Endothelial cell of umbilical vein (primary cell): ENCODE data around the gene IRF8.

ENCODE experiments used
- FOS ChIP-seq: IDR thresholded peaks from 2 replicates; pipeline ENCODE4 v1.6.1; 2011; ENCODE audit warnings: mild to moderate bottlenecking, low read length, moderate library complexity, borderline replicate concordance; ENCODE audit not compliant: insufficient read depth
- MYC ChIP-seq: IDR thresholded peaks from one replicate; pipeline ENCODE4 v1.6.1; 2011; ENCODE audit warnings: mild to moderate bottlenecking, low read depth, low read length
- POLR2A ChIP-seq: IDR thresholded peaks from 2 replicates; pipeline ENCODE4 v1.6.1; 2012; ENCODE audit warnings: low read depth, mild to moderate bottlenecking, control low read depth, low read length
- POLR2AphosphoS5 ChIP-seq: IDR thresholded peaks from 2 replicates; pipeline ENCODE4 v1.6.1; 2012; ENCODE audit warnings: low read depth, mild to moderate bottlenecking, control low read depth, low read length, moderate library complexity; ENCODE audit not compliant: insufficient read depth
- TF ChIP-seq, protein P1 (sequence below), 2 donors: IDR thresholded peaks; 1 replicate in 1 of 2; 2 replicates in 1 of 2; pipeline ENCODE4 v1.5.1; 2011; ENCODE audit warnings: low read length in 2 of 2, mild to moderate bottlenecking in 2 of 2, moderate library complexity in 2 of 2, control low read depth in 1 of 2, inconsistent platforms in 1 of 2, low read depth in 1 of 2; ENCODE audit not compliant: insufficient read depth in 1 of 2; ENCODE audit errors: extremely low read depth in 1 of 2
- TF ChIP-seq, protein P2 (sequence below): IDR thresholded peaks from 2 replicates; pipeline ENCODE4 v1.6.1; 2011; ENCODE audit not compliant: insufficient read depth, insufficient read length

DNA sequence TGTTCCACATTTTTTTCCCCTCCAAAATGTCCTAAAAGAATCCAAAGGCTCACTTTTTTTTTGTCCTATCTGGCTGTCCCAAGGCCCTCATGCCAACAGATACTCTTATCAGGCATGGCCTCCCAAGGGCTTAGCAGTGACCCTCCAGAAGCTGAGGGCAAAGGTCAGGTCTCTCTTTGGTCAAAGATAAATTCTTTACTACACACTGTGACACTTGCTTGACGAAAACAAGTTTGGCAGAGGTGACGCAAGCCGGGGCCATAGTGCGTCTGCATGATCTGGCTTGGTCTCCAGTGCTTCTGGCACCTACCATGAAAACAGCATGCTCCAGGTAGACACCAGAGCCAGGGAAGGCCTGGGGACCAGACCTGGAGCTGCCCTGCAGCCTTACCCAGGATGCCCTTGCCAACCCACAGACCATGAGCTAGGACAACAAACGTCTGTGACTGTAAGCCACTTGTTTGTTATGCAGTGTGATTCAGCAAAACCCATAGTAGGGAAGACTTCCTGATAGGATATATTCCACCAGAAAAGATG is 48.5 kb upstream of the IRF8 start:
- TF ChIP-seq POLR2A, result no peak
- TF ChIP-seq, protein P1, sequence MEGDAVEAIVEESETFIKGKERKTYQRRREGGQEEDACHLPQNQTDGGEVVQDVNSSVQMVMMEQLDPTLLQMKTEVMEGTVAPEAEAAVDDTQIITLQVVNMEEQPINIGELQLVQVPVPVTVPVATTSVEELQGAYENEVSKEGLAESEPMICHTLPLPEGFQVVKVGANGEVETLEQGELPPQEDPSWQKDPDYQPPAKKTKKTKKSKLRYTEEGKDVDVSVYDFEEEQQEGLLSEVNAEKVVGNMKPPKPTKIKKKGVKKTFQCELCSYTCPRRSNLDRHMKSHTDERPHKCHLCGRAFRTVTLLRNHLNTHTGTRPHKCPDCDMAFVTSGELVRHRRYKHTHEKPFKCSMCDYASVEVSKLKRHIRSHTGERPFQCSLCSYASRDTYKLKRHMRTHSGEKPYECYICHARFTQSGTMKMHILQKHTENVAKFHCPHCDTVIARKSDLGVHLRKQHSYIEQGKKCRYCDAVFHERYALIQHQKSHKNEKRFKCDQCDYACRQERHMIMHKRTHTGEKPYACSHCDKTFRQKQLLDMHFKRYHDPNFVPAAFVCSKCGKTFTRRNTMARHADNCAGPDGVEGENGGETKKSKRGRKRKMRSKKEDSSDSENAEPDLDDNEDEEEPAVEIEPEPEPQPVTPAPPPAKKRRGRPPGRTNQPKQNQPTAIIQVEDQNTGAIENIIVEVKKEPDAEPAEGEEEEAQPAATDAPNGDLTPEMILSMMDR (IDR thresholded peaks at IDR 0.05; ENCODE audit: extremely low read depth in 1 of 2, insufficient read depth in 1 of 2, low read depth in 1 of 2, low read length in 2 of 2), result no peak
- TF ChIP-seq FOS, result no peak
- no peak for TF ChIP-seq MYC
- TF ChIP-seq POLR2AphosphoS5, result no peak
- TF ChIP-seq, protein P2, sequence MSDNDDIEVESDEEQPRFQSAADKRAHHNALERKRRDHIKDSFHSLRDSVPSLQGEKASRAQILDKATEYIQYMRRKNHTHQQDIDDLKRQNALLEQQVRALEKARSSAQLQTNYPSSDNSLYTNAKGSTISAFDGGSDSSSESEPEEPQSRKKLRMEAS, result no peak
